ENCODE results near the gene CFAP44. TPM values are rescaled to one million over a fixed set of nuclear protein-coding genes. Genes with fewer than 3 reads are reported as not detected.

The CFAP44 gene
- total RNA-seq, 1 experiment from 2014 or later = 2.7 TPM

Small RNA genes within 50 kb of the gene (small RNA-seq; reads per million reads assigned to genes)
- not detected for gene MIR8076

Other genes starting within 250 kb of the CFAP44 start
- gene BOC, start 229.9 kb downstream of the CFAP44 start, total RNA-seq (2014; rRNA removed; shearing (Covaris generic)) = 10.4 and 15.3 TPM in 2 replicates
- 7.2 and 8.0 TPM in 2 replicates for gene SPICE1, start 73.7 kb upstream of the CFAP44 start, total RNA-seq (2014; rRNA removed; shearing (Covaris generic))
- 0.02 and 0.07 TPM in 2 replicates for gene SIDT1, start 91.1 kb upstream of the CFAP44 start, total RNA-seq (2014; rRNA removed; shearing (Covaris generic))

Data from HT1080 (cell line).